CD4-positive, alpha-beta T cell treated with Interleukin-21 for 1 hour (primary cell): ENCODE results near the gene KLF2.

Source experiments
- DNase-seq: peaks from one replicate; pipeline ENCODE4 v3.0.0-alpha.2; 2020

The KLF2 gene

GRCh38 chr19:16309643-16310042 lies 15.0 kb upstream of the KLF2 start:
- no peak for DNase-seq

- no peak for DNase-seq
Measured at GRCh38 chr19:16315825-16316505, 8.7 kb upstream of the KLF2 start.

GRCh38 chr19:16316506-16316882 lies 8.1 kb upstream of the KLF2 start:
- DNase-seq = no peak

DNA sequence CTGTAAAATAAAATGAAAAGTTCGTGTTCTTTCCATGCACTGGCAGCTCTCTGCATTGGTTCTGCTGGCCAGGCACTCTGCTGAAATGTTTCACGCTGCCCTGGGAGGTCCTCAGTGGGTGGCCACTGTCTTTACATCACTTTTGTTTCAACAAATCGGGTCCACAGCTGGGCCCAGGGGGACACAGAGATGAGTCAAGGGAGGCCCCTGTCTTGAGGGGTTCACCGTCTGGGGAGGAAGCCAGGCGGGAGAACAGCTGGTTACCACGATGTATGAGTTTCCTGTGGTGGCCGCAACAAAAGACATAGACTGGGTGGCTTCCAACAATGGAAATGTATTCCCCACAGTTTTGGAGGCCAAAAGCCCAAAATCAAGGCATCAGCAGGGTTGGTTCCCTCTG lies 5.1 kb upstream of the KLF2 start:
- DNase-seq = peak; percentile 56

- no peak for DNase-seq
Measured at GRCh38 chr19:16320987-16321386, 3.6 kb upstream of the KLF2 start.

DNA sequence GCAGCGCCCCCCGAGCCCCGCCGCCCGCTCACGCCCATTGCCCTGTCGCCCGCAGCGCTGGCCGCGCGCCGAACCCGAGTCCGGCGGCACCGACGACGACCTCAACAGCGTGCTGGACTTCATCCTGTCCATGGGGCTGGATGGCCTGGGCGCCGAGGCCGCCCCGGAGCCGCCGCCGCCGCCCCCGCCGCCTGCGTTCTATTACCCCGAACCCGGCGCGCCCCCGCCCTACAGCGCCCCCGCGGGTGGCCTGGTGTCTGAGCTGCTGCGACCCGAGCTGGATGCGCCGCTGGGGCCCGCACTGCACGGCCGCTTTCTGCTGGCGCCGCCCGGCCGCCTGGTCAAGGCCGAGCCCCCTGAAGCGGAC lies 518 bp downstream of the KLF2 start:
- no peak for DNase-seq

DNA sequence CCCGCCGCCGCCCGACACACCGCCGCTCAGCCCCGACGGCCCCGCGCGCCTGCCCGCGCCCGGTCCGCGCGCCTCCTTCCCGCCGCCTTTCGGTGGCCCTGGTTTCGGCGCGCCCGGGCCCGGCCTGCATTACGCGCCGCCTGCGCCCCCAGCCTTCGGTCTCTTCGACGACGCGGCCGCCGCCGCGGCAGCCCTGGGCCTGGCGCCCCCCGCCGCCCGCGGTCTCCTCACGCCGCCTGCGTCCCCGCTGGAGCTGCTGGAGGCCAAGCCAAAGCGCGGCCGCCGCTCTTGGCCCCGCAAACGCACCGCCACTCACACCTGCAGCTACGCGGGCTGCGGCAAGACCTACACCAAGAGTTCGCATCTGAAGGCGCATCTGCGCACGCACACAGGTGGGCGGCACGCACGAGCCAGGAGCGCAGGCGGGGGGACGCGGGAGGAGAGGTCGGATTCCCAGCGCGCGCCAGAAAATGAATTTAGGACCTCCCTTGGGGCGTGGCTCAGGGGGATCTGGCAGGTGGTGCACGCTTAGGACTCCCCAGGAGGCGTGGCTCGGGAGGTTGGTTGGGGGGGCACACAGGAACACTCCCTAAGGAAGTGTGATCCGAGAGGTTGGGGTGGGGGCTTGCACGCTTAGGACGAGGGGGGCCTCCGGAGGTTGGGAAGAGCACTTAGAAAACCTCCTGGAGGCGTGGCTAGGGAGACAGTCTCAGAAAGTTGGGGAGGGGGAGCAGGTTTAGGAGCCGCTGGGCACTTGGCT lies 1.2 kb downstream of the KLF2 start:
- DNase-seq = peak; percentile 73

GRCh38 chr19:16326401-16327168 lies 2.0 kb downstream of the KLF2 start:
- peak; percentile 67 for DNase-seq

DNA sequence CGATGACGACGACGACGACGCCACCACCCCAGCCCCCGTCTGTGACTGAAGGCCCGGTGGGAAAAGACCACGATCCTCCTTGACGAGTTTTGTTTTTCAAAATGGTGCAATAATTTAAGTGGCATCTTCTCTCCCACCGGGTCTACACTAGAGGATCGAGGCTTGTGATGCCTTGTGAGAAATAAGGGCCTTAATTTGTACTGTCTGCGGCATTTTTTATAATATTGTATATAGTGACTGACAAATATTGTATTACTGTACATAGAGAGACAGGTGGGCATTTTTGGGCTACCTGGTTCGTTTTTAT lies 2.5 kb downstream of the KLF2 start:
- DNase-seq = peak; percentile 61

DNA sequence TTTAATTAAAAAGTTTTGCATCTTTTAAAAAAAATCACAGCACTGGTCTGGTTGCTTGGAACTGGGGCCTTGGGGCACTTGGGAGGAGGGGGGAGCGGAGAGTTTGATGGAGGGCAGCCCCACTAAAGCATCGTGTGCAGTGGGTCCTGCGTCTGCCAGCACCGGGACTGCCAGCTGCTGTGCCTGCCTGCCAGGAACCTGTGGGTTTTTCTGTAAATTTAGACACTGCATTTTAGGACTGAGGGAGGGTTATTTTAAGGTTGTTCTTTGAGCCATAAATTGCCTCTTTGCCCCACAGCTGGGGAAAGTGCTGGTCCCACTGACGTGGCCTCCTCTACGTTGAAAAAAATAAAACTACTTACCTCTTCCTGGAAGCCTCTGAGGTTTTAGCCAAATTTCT lies 2.9 kb downstream of the KLF2 start:
- DNase-seq = peak; percentile 52

GRCh38 chr19:16327911-16328823 lies 3.5 kb downstream of the KLF2 start:
- peak; percentile 81 for DNase-seq

DNA sequence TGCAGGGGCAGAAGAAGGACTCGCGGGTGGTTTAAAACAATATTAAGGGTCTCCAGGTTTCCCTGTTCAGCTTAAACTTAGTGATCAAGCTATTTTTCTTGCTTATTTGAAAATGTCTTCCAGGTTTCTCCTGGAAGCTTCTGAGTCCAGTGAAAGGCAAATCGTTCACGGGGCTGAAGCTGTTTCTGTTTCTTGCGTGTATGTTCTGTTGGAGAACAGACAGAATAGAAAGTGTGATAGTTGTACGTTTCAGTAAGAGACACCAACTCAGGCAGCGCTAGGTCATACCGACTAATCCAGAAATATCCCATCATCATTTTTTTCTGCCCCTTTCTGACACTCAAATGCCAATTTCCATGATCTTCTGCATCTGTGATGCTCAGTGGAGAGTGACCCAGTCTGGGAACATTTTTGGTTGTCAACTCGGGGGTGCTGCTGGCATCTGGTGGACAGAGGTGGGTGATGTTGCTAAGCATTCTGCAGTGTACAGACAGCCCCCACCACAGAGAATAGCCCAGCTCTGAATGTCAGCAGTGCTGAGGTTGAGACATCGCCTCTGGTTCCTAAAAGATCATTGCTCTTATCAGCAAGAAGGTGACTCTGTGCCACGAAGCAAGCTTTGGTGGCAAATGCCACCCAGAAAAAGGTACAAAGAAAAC lies 4.3 kb downstream of the KLF2 start:
- peak; percentile 87 for DNase-seq

DNA sequence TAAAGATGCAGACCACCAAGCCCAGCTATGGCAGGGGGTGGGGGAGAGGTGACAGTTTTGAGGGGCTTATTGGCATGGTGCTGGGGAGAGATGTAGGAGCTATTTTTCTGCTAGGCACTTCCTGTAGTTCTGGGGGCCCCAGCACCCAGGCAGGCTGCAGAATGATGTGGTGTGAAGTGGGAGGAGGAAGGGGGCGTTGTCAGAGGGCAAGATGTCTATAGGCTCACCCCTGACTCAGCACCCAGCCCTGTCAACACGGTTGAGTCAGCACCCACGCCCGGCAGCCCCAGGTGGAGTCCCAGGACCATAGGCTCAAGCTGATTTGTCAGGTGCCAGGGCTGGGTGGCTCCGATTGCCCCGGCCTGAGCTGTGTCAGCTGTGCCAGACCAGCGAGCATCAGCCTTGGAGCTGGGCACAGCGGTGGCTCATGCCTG lies 5.8 kb downstream of the KLF2 start:
- DNase-seq = peak; percentile 97

DNA sequence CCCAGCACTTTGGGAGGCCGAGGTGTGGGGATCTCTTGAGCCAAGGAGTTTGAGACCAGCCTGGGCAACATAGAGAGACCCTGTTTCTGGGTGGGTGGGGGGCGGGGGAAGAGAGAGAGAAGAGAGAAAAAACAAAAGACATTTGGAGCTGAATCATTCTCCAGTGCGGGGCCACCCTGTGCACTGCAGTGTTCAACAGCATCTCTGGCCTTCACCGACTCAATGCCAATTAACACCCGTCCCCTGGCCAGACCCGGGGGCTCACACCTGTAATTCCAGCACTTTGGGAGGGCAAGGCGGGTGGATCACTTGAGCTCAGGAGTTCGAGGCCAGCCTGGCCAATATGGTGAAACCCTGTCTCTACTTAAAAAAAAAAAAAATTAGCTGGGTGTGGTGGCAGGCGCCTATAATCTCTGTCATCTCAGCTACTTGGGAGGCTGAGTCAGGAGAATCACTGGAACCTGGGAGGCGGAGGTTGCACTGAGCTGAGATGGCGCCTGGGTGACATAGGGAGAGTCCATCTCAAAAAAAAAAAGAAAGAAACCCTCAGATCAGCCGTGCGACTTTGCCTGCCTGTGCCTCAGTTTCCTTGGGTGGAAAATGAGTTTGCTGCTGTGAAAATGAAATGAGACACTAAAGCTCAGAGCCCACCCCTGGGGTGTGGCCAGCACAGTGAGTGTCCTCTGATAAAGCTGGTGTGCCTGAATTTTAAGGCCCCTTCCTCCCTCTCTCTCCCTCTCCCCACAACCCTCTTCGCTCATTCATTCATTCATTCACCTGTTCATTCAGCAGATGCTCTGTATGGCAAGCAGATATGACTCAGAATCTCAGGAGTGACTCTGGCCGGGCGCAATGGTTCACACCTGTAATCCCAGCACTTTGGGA lies 6.4 kb downstream of the KLF2 start:
- peak; percentile 74 for DNase-seq

- peak; percentile 50 for DNase-seq
Measured at GRCh38 chr19:16333001-16333586, 8.5 kb downstream of the KLF2 start.

DNA sequence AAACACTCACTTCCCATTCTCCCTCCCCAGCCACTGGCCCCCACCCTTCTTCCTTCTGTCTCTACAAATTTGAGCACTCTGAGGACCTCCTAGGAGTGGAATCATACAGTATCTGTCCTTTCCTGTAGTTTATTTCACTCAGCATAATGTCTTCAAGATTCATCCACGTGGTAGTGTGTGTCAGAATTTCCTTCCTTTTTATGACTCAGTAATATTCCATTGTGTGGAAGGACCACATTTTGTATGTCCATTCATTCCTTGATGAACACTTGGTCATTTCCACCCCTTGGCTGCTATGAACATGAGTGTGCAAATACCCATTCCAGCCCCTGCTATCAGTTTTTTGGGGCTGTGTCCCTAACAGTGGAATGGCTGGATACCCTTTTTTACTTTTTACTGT lies 9.8 kb downstream of the KLF2 start:
- no peak for DNase-seq

DNA sequence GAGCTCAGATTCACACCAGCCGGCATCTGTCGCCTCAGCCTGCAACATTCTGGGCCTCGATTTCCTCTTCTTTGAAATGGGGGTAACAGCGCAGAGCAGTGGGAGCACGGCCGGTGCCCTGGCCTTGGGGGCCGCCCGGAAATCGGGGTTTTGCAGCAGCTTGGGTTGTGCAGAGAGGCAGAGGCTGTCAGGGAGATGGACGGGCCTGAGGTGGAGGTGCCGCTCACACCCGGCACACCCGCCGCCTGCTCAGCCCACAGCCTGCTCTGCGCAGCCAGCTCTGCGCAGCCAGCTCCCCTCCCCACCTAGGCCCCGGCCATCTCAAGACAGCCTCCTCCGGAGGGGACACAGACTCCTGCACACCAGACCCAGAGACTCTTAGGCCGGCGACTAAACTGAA lies 10.6 kb downstream of the KLF2 start:
- peak; percentile 62 for DNase-seq

DNA sequence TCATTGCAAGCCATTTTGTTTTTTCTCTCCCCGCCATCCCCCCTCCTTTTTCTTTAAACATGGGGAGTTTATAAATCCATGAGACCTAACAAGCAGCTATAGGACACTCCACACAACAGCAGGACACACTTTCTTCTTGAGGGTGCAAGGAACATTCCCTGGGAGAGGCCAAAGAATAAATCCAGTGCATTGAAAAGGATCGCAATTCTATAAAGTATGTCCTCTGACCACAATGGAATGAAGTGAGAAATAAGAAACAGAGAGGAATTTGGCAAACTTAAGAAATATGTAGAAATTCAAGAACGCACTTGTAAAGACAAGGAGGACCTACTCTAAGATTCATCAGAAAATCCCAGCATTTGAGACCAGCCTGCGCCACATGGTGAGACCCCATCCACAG lies 11.9 kb downstream of the KLF2 start:
- no peak for DNase-seq

GRCh38 chr19:16337809-16338469 lies 13.3 kb downstream of the KLF2 start:
- DNase-seq = no peak
